OCI-LY3 (cell line): ENCODE measurements around the gene RSPO3.

ENCODE experiments used
- CTCF ChIP-seq: fragments of 200-600, 300-600 bp; sonication (generic); IDR thresholded peaks from 2 replicates; pipeline ENCODE4 v1.5.1; 2014; ENCODE audit warnings: antibody characterized with exemption, low read length, low read depth
- EZH2phosphoT487 ChIP-seq: fragments of 200-600 bp; shearing (Covaris generic); IDR thresholded peaks from 2 replicates; pipeline ENCODE4 v1.6.1; 2018; ENCODE audit warnings: antibody characterized with exemption, mixed run types, low read depth

DNA sequence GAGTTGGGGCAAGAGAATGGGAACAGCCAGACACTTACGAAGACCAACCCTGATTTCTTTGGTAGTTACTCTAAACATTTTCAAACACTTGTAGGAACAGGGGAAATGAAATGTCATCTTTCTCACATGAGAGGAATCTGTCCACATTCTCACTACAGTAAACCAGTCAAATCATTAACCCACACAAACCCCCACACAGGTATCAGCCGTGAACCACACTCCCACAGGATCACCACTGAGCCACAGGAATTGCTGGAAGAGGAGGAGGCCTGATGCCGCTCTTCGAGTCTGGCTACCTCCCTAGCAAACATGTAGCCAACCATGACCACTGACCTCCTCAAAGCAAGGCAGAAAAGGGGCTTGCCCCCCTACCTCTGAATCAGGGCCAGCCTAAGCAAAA lies 6.9 kb upstream of the RSPO3 start:
- TF ChIP-seq EZH2phosphoT487 (no peak), CTCF (no peak)
